ENCODE measurements around the gene PSMB7.

The PSMB7 gene

DNA sequence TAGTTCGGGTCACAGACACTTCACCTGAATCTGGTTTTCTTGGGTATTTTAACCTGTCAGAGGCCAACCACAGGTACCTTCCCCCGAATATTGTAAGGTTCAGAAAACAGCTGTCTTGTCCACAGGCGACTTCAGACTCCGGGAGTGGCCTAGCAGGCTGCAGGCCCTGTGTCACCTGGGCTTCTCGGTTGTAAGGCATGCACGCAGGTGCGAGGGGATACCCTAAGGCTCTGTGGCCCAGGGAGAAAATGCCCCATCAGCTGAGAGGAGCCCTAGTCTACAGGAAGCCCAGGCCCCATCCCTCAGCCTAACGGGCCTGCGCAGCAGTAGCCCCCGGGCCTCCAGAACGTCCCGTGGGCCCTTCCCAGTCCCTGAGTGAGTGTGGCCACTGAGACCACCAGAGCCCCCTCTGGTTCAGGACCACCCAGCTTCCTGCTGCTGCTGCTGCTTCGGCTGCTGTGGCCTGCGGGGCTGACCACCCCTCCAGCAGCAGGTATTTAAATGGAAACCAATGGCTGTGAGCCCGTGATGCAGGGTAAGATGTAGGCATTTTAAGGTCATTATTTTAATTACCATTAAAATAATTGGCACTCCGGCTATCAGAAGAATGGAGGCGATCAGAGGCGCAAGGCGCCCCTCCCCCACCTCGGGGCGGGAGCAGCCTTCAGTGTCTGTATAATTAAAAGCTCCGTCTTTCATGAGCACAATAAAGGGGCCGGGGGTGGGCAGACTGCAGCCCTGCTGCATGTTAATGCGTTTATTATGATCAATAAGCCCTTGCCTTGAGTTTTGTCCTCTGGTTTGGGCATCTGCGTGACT, 65.4 kb downstream of the PSMB7 start:
- no peak overlapping the region for H3K4me2 ChIP-seq (ENCODE audit: low read length)
- H3K9me3 ChIP-seq (ENCODE audit: insufficient read depth, low read length): no peaks in the 10 kb centered on the region
- H3K4me1 ChIP-seq (ENCODE audit: low read length): no peaks in the 10 kb centered on the region
- no peak overlapping the region for H3K9ac ChIP-seq (ENCODE audit: low read length)
- peaks cover 10% of the 10 kb centered on the region; the same call in 1 of the 2 replicates for H3K79me2 ChIP-seq (ENCODE audit: low read length)
- no peak overlapping the region for H3K27ac ChIP-seq (ENCODE audit: low read length)
- no peaks in the 10 kb centered on the region for H3K27me3 ChIP-seq (ENCODE audit: low read depth, low read length)
- peaks cover 98% of the 10 kb centered on the region for H3K36me3 ChIP-seq (replicated peaks; ENCODE audit: low read depth, low read length)
- peaks cover 37% of the 10 kb centered on the region for H4K20me1 ChIP-seq (ENCODE audit: insufficient read depth, low read length)
- no peak overlapping the region for H3K4me3 ChIP-seq (ENCODE audit: low read length)
- TF ChIP-seq, protein P1, sequence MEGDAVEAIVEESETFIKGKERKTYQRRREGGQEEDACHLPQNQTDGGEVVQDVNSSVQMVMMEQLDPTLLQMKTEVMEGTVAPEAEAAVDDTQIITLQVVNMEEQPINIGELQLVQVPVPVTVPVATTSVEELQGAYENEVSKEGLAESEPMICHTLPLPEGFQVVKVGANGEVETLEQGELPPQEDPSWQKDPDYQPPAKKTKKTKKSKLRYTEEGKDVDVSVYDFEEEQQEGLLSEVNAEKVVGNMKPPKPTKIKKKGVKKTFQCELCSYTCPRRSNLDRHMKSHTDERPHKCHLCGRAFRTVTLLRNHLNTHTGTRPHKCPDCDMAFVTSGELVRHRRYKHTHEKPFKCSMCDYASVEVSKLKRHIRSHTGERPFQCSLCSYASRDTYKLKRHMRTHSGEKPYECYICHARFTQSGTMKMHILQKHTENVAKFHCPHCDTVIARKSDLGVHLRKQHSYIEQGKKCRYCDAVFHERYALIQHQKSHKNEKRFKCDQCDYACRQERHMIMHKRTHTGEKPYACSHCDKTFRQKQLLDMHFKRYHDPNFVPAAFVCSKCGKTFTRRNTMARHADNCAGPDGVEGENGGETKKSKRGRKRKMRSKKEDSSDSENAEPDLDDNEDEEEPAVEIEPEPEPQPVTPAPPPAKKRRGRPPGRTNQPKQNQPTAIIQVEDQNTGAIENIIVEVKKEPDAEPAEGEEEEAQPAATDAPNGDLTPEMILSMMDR (IDR thresholded peaks at IDR 0.05; ENCODE audit: low read depth, low read length): no peak
- TF ChIP-seq EZH2phosphoT487 (IDR thresholded peaks at IDR 0.05; ENCODE audit: low read depth): no peak
- no peak overlapping the region for H2AFZ ChIP-seq (ENCODE audit: low read depth, low read length)

DNA sequence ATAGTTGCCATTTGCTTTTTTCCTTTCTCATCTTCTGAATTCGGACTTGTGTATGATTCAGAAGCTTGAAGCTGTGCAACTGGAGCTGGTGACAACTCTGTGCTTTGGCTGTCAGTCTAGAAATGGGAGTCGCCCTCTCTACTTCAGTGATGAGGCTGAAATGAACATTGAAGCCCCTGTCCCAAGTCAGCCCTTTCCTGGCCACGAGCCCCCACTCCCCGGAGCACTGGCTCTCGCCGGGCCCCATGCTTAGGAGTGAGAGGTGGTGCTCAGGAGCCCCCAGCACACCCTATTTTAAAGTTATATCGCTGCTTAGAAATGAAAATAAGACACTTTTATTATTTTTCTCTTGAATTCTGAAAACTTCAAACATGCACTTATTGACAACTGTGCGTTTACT, 66.0 kb downstream of the PSMB7 start:
- TF ChIP-seq, protein P1 (IDR thresholded peaks at IDR 0.05; ENCODE audit: low read depth, low read length): no peak
- Histone ChIP-seq H2AFZ (ENCODE audit: low read depth, low read length) (no peak overlapping the region), H3K27me3 (ENCODE audit: low read depth, low read length) (no peaks in the 10 kb centered on the region), H3K9me3 (ENCODE audit: insufficient read depth, low read length) (no peaks in the 10 kb centered on the region), H3K4me2 (ENCODE audit: low read length) (no peak overlapping the region), H4K20me1 (ENCODE audit: insufficient read depth, low read length) (peaks cover 30% of the 10 kb centered on the region), H3K4me1 (ENCODE audit: low read length) (no peaks in the 10 kb centered on the region), H3K4me3 (ENCODE audit: low read length) (no peak overlapping the region), H3K9ac (ENCODE audit: low read length) (no peak overlapping the region), H3K27ac (ENCODE audit: low read length) (no peak overlapping the region), H3K79me2 (ENCODE audit: low read length) (peaks cover 4% of the 10 kb centered on the region; the same call in 1 of the 2 replicates), H3K36me3 (replicated peaks; ENCODE audit: low read depth, low read length) (peaks cover 95% of the 10 kb centered on the region)

DNA sequence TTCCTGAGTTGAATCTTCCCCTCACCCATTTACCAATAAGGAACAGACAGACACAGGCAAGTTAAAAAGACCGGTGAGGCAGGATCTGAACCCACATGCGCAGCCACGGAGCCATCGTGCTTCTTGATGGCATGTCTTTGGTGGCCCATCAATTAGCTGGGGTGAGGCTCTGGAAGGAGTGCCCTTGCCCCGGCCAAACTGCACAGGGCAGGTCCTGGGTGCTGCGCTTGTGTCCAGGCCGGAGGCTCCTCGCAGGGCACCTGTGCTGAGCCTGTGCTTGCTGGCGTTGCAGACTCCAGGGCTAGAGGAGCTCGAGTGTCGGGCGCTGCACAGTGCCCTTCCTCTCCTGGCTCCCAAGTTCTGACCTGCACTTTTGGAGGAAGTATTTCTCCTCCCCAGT, 66.4 kb downstream of the PSMB7 start:
- Histone ChIP-seq H3K9me3 (ENCODE audit: insufficient read depth, low read length) (no peaks in the 10 kb centered on the region), H3K4me2 (ENCODE audit: low read length) (no peak overlapping the region), H3K27ac (ENCODE audit: low read length) (no peak overlapping the region), H4K20me1 (ENCODE audit: insufficient read depth, low read length) (peaks cover 26% of the 10 kb centered on the region), H2AFZ (ENCODE audit: low read depth, low read length) (no peak overlapping the region), H3K4me1 (ENCODE audit: low read length) (no peaks in the 10 kb centered on the region), H3K36me3 (replicated peaks; ENCODE audit: low read depth, low read length) (peaks cover 94% of the 10 kb centered on the region), H3K27me3 (ENCODE audit: low read depth, low read length) (no peaks in the 10 kb centered on the region), H3K4me3 (ENCODE audit: low read length) (no peak overlapping the region), H3K9ac (ENCODE audit: low read length) (no peak overlapping the region), H3K79me2 (ENCODE audit: low read length) (no peaks in the 10 kb centered on the region; the same call in 1 of the 2 replicates)
- TF ChIP-seq, protein P1 (IDR thresholded peaks at IDR 0.05; ENCODE audit: low read depth, low read length): no peak
- no peak for TF ChIP-seq EZH2phosphoT487 (IDR thresholded peaks at IDR 0.05; ENCODE audit: low read depth)

DNA sequence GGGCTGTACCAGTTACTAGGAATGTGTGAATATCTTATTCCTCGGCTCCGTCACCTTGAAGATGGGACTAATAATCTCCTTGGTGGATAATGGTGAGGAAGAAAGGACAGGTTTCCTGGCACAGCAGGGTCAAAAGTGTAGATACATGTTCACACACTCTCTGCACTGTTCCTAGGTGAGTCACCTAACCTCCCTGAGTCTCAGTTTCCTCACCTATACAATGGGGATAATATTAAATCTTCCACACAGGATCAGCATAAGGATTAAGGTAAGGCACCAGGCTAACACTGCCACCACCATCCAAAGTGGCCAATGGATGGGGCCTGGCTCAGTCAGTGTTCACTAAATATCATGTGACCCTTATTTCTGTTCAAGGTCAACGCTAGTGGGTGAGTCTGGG, 66.9 kb downstream of the PSMB7 start:
- H3K9me3 ChIP-seq (ENCODE audit: insufficient read depth, low read length): no peaks in the 10 kb centered on the region
- H2AFZ ChIP-seq (ENCODE audit: low read depth, low read length): no peak overlapping the region
- peaks cover 24% of the 10 kb centered on the region for H4K20me1 ChIP-seq (ENCODE audit: insufficient read depth, low read length)
- H3K27me3 ChIP-seq (ENCODE audit: low read depth, low read length): no peaks in the 10 kb centered on the region
- H3K27ac ChIP-seq (ENCODE audit: low read length): no peak overlapping the region
- H3K4me3 ChIP-seq (ENCODE audit: low read length): no peak overlapping the region
- H3K4me2 ChIP-seq (ENCODE audit: low read length): no peak overlapping the region
- no peak overlapping the region for H3K9ac ChIP-seq (ENCODE audit: low read length)
- H3K4me1 ChIP-seq (ENCODE audit: low read length): no peaks in the 10 kb centered on the region
- no peak for TF ChIP-seq EZH2phosphoT487 (IDR thresholded peaks at IDR 0.05; ENCODE audit: low read depth)
- TF ChIP-seq, protein P1 (IDR thresholded peaks at IDR 0.05; ENCODE audit: low read depth, low read length): no peak
- H3K36me3 ChIP-seq (replicated peaks; ENCODE audit: low read depth, low read length): peaks cover 95% of the 10 kb centered on the region
- no peaks in the 10 kb centered on the region for H3K79me2 ChIP-seq (ENCODE audit: low read length)
